Choroid plexus epithelial cell (primary cell): Measurements from ENCODE around the gene PROM2.

Experiments used
- DNase-seq: peaks from one replicate; pipeline ENCODE4 v3.0.0-alpha.2; 2010; ENCODE audit warnings: low read depth
- H3K4me3 ChIP-seq: 2 replicates; pipeline ENCODE4 v1.5.1; 2011; ENCODE audit warnings: low read depth, mild to moderate bottlenecking, control low read depth, low read length, moderate library complexity
- CTCF ChIP-seq: conservative IDR thresholded peaks from 2 replicates; pipeline ENCODE4 v1.5.1; 2011; ENCODE audit warnings: low read depth, mild to moderate bottlenecking, control low read depth, inconsistent platforms, low read length, moderate library complexity

The PROM2 gene

GRCh38 chr2:95323347-95324155 is 49.3 kb downstream of the PROM2 start:
- no peak overlapping the region for H3K4me3 ChIP-seq
- peak; percentile 49 for TF ChIP-seq CTCF
- DNase-seq: peak; percentile 16

GRCh38 chr2:95325026-95325425 is 50.8 kb downstream of the PROM2 start:
- DNase-seq: no peak
- H3K4me3 ChIP-seq: no peak overlapping the region
- TF ChIP-seq CTCF: no peak

GRCh38 chr2:95325590-95326432 is 51.6 kb downstream of the PROM2 start:
- TF ChIP-seq CTCF: no peak
- DNase-seq: no peak
- H3K4me3 ChIP-seq: no peak overlapping the region

- TF ChIP-seq CTCF: no peak
- DNase-seq: no peak
- no peak overlapping the region for H3K4me3 ChIP-seq
Observed at GRCh38 chr2:95326433-95327140, 52.3 kb downstream of the PROM2 start.

GRCh38 chr2:95327861-95328260 is 53.6 kb downstream of the PROM2 start:
- H3K4me3 ChIP-seq: no peak overlapping the region
- DNase-seq: no peak
- no peak for TF ChIP-seq CTCF

GRCh38 chr2:95328358-95329125 is 54.3 kb downstream of the PROM2 start:
- peak; percentile 8 for DNase-seq
- TF ChIP-seq CTCF: no peak
- H3K4me3 ChIP-seq: no peak overlapping the region
